Measurements from ENCODE around the gene PRRG2. TPM values are rescaled to one million over a fixed set of nuclear protein-coding genes. Genes with fewer than 3 reads are reported as not detected.

PRRG2 gene
- total and polyA plus RNA-seq, 4 donors: 5.1 to 11.7 (median 9.8) TPM

GRCh38 chr19:49599378-49600295 is 18.5 kb downstream of the PRRG2 start:
- H3K27me3 ChIP-seq (ENCODE audit: control insufficient read depth in 3 of 3, insufficient read depth in 3 of 3, low read length in 2 of 3): no peaks in the 10 kb centered on the region
- no peak overlapping the region for H3K4me3 ChIP-seq
- no peaks in the 10 kb centered on the region for H3K4me1 ChIP-seq (ENCODE audit: control insufficient read depth in 5 of 5, insufficient read depth in 5 of 5, low read length in 5 of 5)
- H3K9ac ChIP-seq (ENCODE audit: insufficient read depth in 1 of 2, low read length in 2 of 2): no peak overlapping the region
- H3K27ac ChIP-seq (ENCODE audit: low read depth in 1 of 2, low read length in 1 of 2): no peak overlapping the region
- no peak for TF ChIP-seq CTCF (IDR thresholded peaks at IDR 0.05; ENCODE audit: control extremely low read depth, extremely low read depth)
- no peak for ATAC-seq (ENCODE audit: insufficient read depth, low FRiP score)
- WGBS, 2 donors: 94% methylated on average over 26 of the region's 26 CpGs
- H3K36me3 ChIP-seq (ENCODE audit: control insufficient read depth in 4 of 4, insufficient read depth in 4 of 4, low read length in 4 of 4): peaks cover 7 to 77% (median 33%) of the 10 kb centered on the region in 4 donors
- no peak for DNase-seq
- no peaks in the 10 kb centered on the region for H3K9me3 ChIP-seq (ENCODE audit: control insufficient read depth in 4 of 4, insufficient read depth in 3 of 4, low read length in 3 of 4)

DNA sequence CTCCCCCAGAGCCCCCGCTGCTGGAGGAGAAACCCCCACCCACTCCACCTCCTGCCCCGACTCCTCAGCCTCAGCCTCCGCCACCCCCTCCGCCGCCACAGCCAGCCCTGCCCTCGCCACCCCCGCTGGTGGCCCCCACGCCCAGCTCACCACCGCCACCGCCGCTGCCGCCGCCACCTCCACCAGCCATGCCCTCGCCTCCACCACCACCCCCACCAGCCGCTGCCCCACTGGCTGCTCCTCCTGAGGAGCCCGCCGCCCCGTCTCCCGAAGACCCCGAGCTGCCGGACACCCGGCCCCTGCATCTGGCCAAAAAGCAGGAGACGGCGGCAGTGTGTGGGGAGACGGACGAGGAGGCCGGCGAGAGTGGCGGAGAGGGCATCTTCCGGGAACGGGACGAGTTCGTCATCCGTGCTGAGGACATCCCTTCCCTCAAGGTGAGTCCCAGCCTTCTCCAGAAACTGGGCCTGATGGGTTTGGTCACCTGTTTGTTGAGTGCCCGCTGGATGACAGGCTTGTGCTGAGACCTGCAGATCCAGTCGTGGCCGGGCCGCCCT is 20.4 kb downstream of the PRRG2 start:
- Histone ChIP-seq H3K4me3 (no peak overlapping the region), H3K4me1 (ENCODE audit: control insufficient read depth in 5 of 5, insufficient read depth in 5 of 5, low read length in 5 of 5) (no peaks in the 10 kb centered on the region), H3K9me3 (ENCODE audit: control insufficient read depth in 4 of 4, insufficient read depth in 3 of 4, low read length in 3 of 4) (no peaks in the 10 kb centered on the region), H3K9ac (ENCODE audit: insufficient read depth in 1 of 2, low read length in 2 of 2) (no peak overlapping the region), H3K27ac (ENCODE audit: low read depth in 1 of 2, low read length in 1 of 2) (no peak overlapping the region), H3K27me3 (ENCODE audit: control insufficient read depth in 3 of 3, insufficient read depth in 3 of 3, low read length in 2 of 3) (no peaks in the 10 kb centered on the region), H3K36me3 (ENCODE audit: control insufficient read depth in 4 of 4, insufficient read depth in 4 of 4, low read length in 4 of 4) (peaks cover 7 to 72% (median 30%) of the 10 kb centered on the region in 4 donors)
- ATAC-seq (ENCODE audit: insufficient read depth, low FRiP score): no peak
- no peak for DNase-seq
- WGBS, 2 donors: 96% methylated on average over 38 of the region's 38 CpGs
- no peak for TF ChIP-seq CTCF (IDR thresholded peaks at IDR 0.05; ENCODE audit: control extremely low read depth, extremely low read depth)

GRCh38 chr19:49602806-49603205 is 21.7 kb downstream of the PRRG2 start:
- H3K4me1 ChIP-seq (ENCODE audit: control insufficient read depth in 5 of 5, insufficient read depth in 5 of 5, low read length in 5 of 5): no peaks in the 10 kb centered on the region
- DNase-seq: no peak
- no peak for TF ChIP-seq CTCF (IDR thresholded peaks at IDR 0.05; ENCODE audit: control extremely low read depth, extremely low read depth)
- WGBS, 2 donors: 97 to 98% methylated on average over 2 of the region's 2 CpGs
- no peak overlapping the region for H3K4me3 ChIP-seq
- no peak for ATAC-seq (ENCODE audit: insufficient read depth, low FRiP score)
- H3K36me3 ChIP-seq (ENCODE audit: control insufficient read depth in 4 of 4, insufficient read depth in 4 of 4, low read length in 4 of 4): peaks cover 7 to 60% (median 36%) of the 10 kb centered on the region in 4 donors
- H3K9ac ChIP-seq (ENCODE audit: insufficient read depth in 1 of 2, low read length in 2 of 2): no peak overlapping the region
- no peaks in the 10 kb centered on the region for H3K9me3 ChIP-seq (ENCODE audit: control insufficient read depth in 4 of 4, insufficient read depth in 3 of 4, low read length in 3 of 4)
- H3K27me3 ChIP-seq (ENCODE audit: control insufficient read depth in 3 of 3, insufficient read depth in 3 of 3, low read length in 2 of 3): no peaks in the 10 kb centered on the region
- H3K27ac ChIP-seq (ENCODE audit: low read depth in 1 of 2, low read length in 1 of 2): no peak overlapping the region
